ENCODE results near the gene CASZ1. TPM values are rescaled to one million over a fixed set of nuclear protein-coding genes. Genes with fewer than 3 reads are reported as not detected.

Gene CASZ1
- total and polyA plus RNA-seq, 9 of the 15 experiments (the other 6 are each of a cell fraction or from before 2014, with no cell fraction given): 0.01 to 4.0 (median 0.76) TPM; not detected in 1

DNA sequence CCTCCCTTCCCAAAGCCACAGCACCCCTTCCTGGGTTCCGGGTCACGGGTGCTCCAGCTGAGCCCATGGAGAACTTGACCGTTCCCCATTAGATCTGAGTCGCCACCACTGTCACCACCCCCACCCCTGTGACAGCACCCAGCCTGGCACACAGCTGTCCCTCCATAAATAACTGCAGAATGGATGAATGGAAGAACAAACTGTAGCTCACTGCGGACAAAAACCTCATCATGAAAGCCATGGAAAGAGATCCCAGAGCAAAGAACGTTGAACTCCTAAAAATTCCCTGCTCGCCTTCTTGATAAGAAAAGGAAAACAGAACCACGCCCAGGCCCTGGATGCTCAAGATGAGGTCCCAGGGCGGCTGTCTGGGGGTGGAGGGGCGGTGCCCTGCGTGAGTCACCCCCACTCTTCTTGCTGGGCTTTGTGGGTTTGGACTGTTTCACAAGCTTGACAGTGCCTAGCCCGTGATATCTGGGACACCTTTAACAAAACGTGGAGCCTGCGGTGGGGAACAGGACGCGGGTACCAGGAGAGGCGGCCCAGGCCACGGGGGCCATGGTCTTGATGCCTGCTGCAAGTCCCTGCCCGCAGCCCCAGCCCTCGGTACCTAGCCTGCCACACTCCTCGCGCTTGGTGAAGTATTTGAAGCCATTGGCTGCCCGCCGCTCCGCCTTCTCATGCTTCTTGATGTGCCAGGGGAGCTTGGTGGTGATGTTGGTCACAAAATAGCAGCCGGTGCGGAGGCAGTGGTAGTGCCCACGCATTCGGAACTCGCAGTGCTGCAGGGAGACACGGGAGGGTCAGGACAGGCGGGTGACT lies 151.9 kb downstream of the CASZ1 start:
- POLR2A ChIA-PET: interaction anchor here (0.7 to 1.5 kb wide), 4 partner anchors 9 to 185 kb away, joined by 3 to 6 read pairs (median 4); no protein-coding TSS in a partner anchor
- WGBS (ENCODE audit: insufficient coverage, low coverage, missing lambda C conversion rate): 14% methylated on average over 32 of the region's 32 CpGs
- Histone ChIP-seq H3K27me3 (ENCODE audit: control insufficient read depth in 2 of 2, insufficient read depth in 2 of 2, low read length in 2 of 2) (peaks cover 18 to 64% of the 10 kb centered on the region in 2 experiments; a peak in 4 of 5 replicates), H3K27ac (ENCODE audit: extremely low read depth, low read depth, low read length) (no peak overlapping the region), H3K79me2 (ENCODE audit: control insufficient read depth, insufficient read depth, low read length) (no peaks in the 10 kb centered on the region), H3K9me3 (replicated peaks; ENCODE audit: control insufficient read depth, insufficient read depth, low read depth, low read length) (no peaks in the 10 kb centered on the region), H3K4me3 (no peak overlapping the region), H2AFZ (ENCODE audit: low read depth, low read length) (no peak overlapping the region), H3K4me2 (ENCODE audit: insufficient read depth, low read length) (no peak overlapping the region), H3K4me1 (replicated peaks in 1 of 2; ENCODE audit: control insufficient read depth in 2 of 2, insufficient read depth in 2 of 2, low read length in 2 of 2) (peaks cover 0 to 73% of the 10 kb centered on the region in 2 experiments; a peak in 3 of 5 replicates), H4K20me1 (replicated peaks; ENCODE audit: control insufficient read depth, insufficient read depth, low read length) (peaks cover 20% of the 10 kb centered on the region), H3K36me3 (ENCODE audit: control insufficient read depth, insufficient read depth, low read length) (no peaks in the 10 kb centered on the region), H3K9me1 (ENCODE audit: control insufficient read depth, insufficient read depth, low read length) (no peaks in the 10 kb centered on the region), H3K9ac (ENCODE audit: insufficient read depth in 1 of 2, low read depth in 2 of 2, low read length in 2 of 2) (peak overlapping the region in 1 of 2 experiments; percentile 41; a peak in 1 of 4 replicates)
- CTCF ChIA-PET (ENCODE audit: low intra/inter-chr PET ratio): no interaction called here
- no peak for FAIRE-seq
- no TSS peak for BruUV-seq (replicated peaks)
- in situ Hi-C loops (cut with MboI) (no loop called here), intact Hi-C loops (cut with micrococcal nuclease) (no loop called here)
- DNase-seq (ENCODE audit: extremely low read depth in 1 of 4, low spot score in 3 of 4): peak; percentile 54 to 76 (median 66)
- ATAC-seq: no peak
- TF ChIP-seq, protein P1, sequence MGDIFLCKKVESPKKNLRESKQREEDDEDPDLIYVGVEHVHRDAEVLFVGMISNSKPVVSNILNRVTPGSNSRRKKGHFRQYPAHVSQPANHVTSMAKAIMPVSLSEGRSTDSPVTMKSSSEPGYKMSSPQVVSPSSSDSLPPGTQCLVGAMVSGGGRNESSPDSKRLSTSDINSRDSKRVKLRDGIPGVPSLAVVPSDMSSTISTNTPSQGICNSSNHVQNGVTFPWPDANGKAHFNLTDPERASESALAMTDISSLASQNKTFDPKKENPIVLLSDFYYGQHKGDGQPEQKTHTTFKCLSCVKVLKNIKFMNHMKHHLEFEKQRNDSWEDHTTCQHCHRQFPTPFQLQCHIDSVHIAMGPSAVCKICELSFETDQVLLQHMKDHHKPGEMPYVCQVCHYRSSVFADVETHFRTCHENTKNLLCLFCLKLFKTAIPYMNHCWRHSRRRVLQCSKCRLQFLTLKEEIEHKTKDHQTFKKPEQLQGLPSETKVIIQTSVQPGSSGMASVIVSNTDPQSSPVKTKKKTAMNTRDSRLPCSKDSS (IDR thresholded peaks at IDR 0.05; ENCODE audit: low read depth, partially characterized antibody): no peak
- TF ChIP-seq CREBBP (IDR thresholded peaks at IDR 0.05; ENCODE audit: low read depth, low read length): no peak
- no peak for TF ChIP-seq TSC22D4 (tag; IDR thresholded peaks at IDR 0.05)
- TF ChIP-seq TCF3 (CRISPR knock-in tag; IDR thresholded peaks at IDR 0.05): peak; percentile 25; the same call in 1 of the 2 replicates
- TF ChIP-seq CEBPB (tag; IDR thresholded peaks at IDR 0.05): no peak
- TF ChIP-seq, protein P2, sequence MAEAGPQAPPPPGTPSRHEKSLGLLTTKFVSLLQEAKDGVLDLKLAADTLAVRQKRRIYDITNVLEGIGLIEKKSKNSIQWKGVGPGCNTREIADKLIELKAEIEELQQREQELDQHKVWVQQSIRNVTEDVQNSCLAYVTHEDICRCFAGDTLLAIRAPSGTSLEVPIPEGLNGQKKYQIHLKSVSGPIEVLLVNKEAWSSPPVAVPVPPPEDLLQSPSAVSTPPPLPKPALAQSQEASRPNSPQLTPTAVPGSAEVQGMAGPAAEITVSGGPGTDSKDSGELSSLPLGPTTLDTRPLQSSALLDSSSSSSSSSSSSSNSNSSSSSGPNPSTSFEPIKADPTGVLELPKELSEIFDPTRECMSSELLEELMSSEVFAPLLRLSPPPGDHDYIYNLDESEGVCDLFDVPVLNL (CRISPR knock-in tag; IDR thresholded peaks at IDR 0.05; ENCODE audit: low read depth): no peak
- peak; percentile 24; the same call in 1 of the 2 replicates for TF ChIP-seq MBD2 (IDR thresholded peaks at IDR 0.05; ENCODE audit: borderline replicate concordance, low read depth)
- TF ChIP-seq JUN (IDR thresholded peaks at IDR 0.05; ENCODE audit: borderline replicate concordance, low read depth, low read length): 0 out of 2 replicates have a peak, but pooled peaks have one; percentile 13
- no peak for TF ChIP-seq JUN (CRISPR knock-in tag; IDR thresholded peaks at IDR 0.05; ENCODE audit: borderline replicate concordance)
- TF ChIP-seq SNAPC5 (CRISPR knock-in tag; IDR thresholded peaks at IDR 0.05): no peak
- no peak for TF ChIP-seq ZNF143 (CRISPR knock-in tag; IDR thresholded peaks at IDR 0.05)
- peak; percentile 80 for TF ChIP-seq FOSL1 (tag; conservative IDR thresholded peaks at IDR 0.05)
- TF ChIP-seq U2AF2 (optimal IDR thresholded peaks at IDR 0.05; ENCODE audit: low read depth, low read length): no peak
- TF ChIP-seq ATF3 (IDR thresholded peaks at IDR 0.05): peak; percentile 42
- no peak for TF ChIP-seq ATF3 (CRISPR knock-in tag; conservative IDR thresholded peaks at IDR 0.05)
- TF ChIP-seq RBM17 (IDR thresholded peaks at IDR 0.05; ENCODE audit: borderline replicate concordance, low read depth, low read length): no peak
